HG02852 (cell line): Measurements from ENCODE around the gene WFDC8.
"Not testable (repeated sequence)": the region's sequence is repeated elsewhere in the genome, so short reads cannot be mapped to it uniquely, and the experiment has no call there.

Experiments used
- ATAC-seq: cut with Tn5 transposase; IDR thresholded peaks from one replicate; pipeline ENCODE4 v1.9.1; 2021; ENCODE audit warnings: mild to moderate bottlenecking, moderate library complexity; ENCODE audit not compliant: unreplicated experiment

Gene WFDC8

DNA sequence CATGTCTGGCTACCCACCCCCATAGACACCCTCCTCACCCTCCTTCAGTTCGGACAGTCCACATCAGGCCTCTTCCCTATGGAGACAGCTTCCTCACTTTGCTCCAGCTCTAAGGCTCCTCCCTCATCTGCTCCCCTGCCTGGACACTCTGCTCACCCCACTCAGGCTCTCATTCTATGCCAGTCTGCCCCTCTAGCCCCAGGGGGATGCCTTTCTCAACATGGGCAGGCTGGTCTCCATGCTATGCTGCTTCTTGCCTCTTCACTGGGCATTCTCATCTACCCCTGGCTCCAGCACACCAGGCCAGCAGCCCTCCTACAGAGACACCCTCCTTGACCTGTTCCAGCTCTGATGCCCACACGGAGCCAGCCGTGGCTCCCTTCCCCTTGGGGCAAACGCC lies at the start of gene WFDC8:
Gene WFDC8, minus strand, starts transcription at position 101 of the 400 bp plus-strand sequence. Its CDS starts 37 bp downstream, at position 64.
- no peak for ATAC-seq

DNA sequence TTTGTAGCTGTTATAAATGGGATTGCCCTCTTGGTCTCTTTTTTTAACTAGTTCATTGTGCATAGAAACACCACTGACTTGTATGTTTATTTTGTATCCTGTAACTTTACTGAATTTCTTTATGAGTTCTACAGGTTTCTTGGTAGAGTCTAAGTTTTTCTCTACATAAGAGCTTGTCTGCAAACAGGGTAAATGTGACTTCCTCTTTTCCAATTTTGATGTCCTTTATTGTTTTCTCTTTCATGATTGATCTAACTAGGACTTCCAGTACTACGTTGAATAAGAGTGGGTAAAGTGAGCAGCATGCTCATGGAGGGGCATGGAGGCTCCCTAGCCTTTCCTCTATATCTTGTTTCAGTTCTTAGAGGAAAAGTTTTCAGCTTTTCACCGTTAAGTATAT lies 47.5 kb upstream of the WFDC8 start:
- ATAC-seq, result no peak

DNA sequence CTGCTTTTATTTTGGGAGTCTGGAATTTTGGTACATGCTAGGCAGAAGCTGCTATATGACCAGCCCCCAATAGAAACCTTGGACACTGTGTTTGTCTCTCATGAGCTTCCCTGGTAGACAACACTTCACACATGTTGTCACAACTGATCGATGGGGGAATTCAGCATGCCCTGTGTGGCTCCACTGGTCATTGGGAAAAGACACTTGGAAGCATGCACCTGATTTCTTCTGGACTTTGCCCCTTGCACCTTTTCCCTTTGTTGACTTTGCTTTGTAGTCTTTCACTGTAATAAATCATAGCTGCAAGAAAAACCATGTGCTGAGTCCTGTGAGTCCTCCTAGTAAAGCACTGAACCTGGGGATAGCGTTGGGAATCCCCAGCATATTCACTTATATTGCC lies 42.5 kb upstream of the WFDC8 start:
- ATAC-seq, result no peak

- ATAC-seq, result no peak
Observed at GRCh38 chr20:45617591-45617990, 38.5 kb upstream of the WFDC8 start.

- no peak for ATAC-seq
Observed at GRCh38 chr20:45612314-45612713, 33.2 kb upstream of the WFDC8 start.

GRCh38 chr20:45611054-45611453 lies 32.0 kb upstream of the WFDC8 start:
- no peak for ATAC-seq

DNA sequence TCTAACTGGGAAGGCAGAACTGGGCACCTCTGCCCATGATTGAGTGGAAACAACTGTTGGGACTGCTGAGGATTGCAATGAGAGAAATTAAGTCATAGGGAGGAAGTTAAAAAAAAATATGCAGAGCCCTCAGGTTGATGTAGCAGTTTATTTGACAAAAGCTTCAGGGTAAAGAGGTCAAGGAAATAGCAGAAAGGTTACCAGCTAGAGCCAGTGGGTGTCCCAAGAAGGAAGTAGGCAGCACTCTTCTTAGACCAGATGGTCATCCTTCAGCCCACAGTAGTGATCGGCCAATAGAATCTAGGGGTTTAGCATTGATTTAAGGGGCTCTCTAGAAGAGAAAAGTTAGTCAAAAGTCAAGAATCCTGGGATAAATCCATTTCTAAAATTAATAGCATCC lies 28.7 kb upstream of the WFDC8 start:
- ATAC-seq, result no peak

GRCh38 chr20:45595235-45595634 lies 16.2 kb upstream of the WFDC8 start:
- no peak for ATAC-seq

- no peak for ATAC-seq
Observed at GRCh38 chr20:45593498-45593897, 14.4 kb upstream of the WFDC8 start.

DNA sequence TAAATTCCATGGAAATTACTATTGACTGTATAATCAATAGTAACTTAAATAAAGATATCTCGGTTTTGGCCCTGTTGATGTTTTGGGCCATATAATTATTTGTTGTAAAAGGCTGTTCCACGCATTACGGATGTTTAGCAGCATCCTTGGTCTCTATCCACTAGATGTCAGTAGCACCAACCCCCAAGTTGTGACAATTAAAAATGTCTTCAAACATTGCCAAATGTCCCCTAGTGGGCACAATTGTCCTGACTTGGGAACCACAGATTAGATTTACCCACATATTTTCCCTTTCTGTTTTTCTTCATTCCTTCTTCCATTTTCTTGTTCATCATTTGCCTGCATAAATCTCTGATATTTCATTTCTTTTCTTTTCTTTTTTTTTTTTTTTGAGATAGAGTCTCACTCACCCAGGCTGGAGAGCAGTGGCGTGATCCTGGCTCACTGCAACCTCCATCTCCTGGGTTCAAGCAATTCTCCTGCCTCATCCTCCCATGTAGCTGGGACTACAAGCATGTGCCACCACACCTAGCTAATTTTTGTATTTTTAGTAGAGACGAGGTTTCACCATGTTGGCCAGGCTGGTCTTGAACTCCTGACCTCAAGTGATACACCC lies 13.6 kb upstream of the WFDC8 start:
- ATAC-seq, result no peak

DNA sequence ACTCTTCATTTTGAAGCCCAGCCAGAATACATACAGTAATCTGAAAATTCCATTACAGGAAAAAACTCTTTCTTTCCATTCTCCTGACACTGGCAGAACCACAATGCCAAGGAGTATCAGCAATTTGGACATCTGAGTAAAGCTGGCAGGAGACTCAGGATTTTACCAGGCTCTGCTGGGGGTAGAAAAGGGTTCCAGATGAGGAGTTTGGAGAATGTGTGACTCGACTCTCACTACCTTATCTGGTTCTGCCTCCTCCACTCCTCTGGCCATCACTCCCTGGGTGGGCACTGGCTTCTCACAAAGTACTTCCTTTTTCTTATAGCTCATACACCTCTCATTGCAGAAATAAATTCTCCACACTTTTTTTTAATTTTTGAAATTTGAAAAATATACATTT lies 10.6 kb upstream of the WFDC8 start:
- ATAC-seq, result no peak

- no peak for ATAC-seq
Observed at GRCh38 chr20:45588800-45589199, 9.7 kb upstream of the WFDC8 start.

DNA sequence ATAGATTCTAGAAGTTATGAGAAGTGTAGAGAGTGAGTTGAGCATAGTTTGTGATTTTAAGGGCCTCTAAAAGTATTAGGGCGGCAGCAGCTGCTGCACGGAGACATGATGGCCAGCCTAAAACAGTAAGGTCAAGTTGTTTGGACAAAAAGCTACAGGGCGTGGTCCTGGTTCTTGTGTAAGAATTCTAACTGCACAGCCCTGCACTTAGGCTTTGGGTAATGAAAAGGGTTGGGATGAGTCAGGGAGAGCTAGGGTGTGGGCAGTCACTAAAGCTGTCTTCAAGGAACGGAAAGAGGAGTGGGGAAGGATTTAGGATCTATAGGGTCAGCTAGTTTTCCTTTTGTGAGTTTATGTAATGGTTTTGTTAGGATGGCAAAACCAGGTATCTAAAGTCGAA lies 6.9 kb upstream of the WFDC8 start:
- not testable (repeated sequence) for ATAC-seq

GRCh38 chr20:45584294-45584693 lies 5.2 kb upstream of the WFDC8 start:
- not testable (repeated sequence) for ATAC-seq

GRCh38 chr20:45583502-45583901 lies 4.4 kb upstream of the WFDC8 start:
- no peak for ATAC-seq

- ATAC-seq, result no peak
Observed at GRCh38 chr20:45581702-45582101, 2.6 kb upstream of the WFDC8 start.

DNA sequence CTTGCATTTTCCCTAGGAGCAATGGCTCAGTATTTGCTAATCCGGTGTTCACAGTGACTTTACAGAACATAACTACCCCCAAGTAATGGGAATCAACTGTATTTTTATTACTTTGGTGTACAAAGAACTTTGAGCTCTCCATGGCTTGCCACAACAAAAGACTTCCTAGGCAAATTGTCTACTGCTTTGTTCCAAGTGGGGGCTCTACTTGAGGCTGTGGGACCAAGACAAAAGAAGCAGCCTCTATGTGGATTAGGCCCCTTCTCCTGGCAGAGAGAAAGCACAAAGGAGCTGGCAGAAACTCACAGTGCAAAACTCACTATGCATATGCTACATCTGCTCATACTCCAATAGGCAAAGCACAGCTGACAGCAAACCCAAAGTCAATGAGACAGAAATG lies 853 bp downstream of the WFDC8 start:
- no peak for ATAC-seq

- ATAC-seq, result no peak
Observed at GRCh38 chr20:45576995-45577394, 2.1 kb downstream of the WFDC8 start.

DNA sequence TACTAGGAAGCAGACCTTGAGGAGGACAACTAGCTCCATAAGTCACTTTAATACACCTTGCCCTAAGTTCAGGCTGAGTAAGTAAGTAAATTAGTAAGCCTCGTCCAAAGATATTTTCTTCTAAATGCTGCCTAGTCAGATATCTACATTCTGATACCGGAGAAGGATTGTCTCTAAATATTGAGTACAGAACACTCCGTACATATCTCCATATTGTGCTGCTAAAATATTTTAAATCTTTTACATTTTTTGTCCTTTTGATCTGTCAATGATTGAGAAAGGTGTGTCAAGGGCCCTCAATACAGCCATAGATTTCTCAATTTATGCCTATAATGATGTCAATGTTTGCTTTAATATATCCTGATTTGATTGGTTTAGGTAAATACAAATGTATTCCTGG lies 3.2 kb downstream of the WFDC8 start:
- no peak for ATAC-seq

- not testable (repeated sequence) for ATAC-seq
Observed at GRCh38 chr20:45569650-45570049, 9.4 kb downstream of the WFDC8 start.

DNA sequence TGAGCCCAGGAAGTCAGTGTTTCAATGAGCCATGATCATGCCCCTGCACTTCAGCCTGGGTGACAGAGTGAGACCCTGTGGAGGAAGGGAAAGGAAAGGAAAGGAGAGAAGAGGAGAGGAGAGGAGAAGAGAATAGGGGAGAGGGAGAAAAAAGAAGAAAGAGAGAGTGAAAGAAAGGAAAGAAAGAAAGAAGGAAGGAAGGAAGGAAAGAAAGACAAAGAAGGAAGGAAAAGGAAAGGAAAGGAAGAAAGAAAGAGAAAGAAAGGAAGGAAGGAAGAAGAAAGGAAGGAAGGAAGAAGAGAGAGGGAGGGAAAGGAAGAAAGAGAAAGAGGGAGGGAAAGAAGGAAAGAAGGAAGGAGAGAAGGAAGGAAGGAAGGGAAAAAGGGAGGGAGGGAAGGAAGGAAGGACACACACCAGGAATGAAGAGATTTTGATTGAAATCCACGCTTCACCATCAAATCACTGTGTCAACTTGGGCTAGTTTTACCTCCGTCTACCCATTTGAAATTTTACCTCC lies 14.3 kb downstream of the WFDC8 start:
- ATAC-seq, result no peak

GRCh38 chr20:45555198-45555597 lies 23.9 kb downstream of the WFDC8 start:
- ATAC-seq, result no peak

DNA sequence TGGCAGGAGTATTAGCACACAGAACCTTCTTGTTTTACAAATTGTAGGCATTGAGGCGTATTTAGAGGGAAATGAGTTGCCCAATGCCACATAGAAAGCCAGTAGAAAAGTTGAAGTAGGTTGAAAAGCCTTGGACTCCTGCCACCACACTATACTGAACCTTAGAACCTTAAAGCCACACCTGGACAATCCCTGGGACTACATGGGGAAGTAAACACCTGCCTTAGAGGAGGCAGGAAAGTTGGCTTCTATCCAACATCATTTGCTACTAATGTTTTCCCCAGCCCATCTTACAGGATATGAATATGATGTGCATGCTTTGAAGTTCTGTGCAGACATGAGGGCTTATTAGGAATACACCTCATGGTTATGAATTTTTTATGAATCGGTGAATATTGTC lies 26.6 kb downstream of the WFDC8 start:
- no peak for ATAC-seq
